Skeletal muscle satellite cell (primary cell): ENCODE data around the gene RPAP3.

Experiments
- H3K27me3 ChIP-seq: 2 replicates; pipeline ENCODE4 v1.7.0; 2013; ENCODE audit warnings: low read length; ENCODE audit not compliant: control insufficient read depth, insufficient read depth
- H3K36me3 ChIP-seq: 2 replicates; pipeline ENCODE4 v1.7.0; 2013; ENCODE audit warnings: mild to moderate bottlenecking, control low read depth, low read length; ENCODE audit not compliant: insufficient read depth
- H3K4me1 ChIP-seq: 2 replicates; pipeline ENCODE4 v1.7.0; 2013; ENCODE audit warnings: low read length; ENCODE audit not compliant: control insufficient read depth, insufficient read depth
- H3K4me2 ChIP-seq: 2 replicates; pipeline ENCODE4 v1.7.0; 2013; ENCODE audit warnings: mild to moderate bottlenecking, low read length
- H3K4me3 ChIP-seq: 2 replicates; pipeline ENCODE4 v1.7.0; 2013; ENCODE audit warnings: low read length
- H3K9ac ChIP-seq: 2 replicates; pipeline ENCODE4 v1.7.0; 2013; ENCODE audit warnings: mild to moderate bottlenecking, low read depth, low read length, moderate library complexity
- H3K9me3 ChIP-seq: replicated peaks from 2 replicates; pipeline ENCODE4 v1.7.0; 2013; ENCODE audit warnings: mild to moderate bottlenecking, control low read depth, low read length

Gene RPAP3

GRCh38 chr12:47612953-47613352 is 92.9 kb downstream of the RPAP3 start:
- no peaks in the 10 kb centered on the region for H3K4me1 ChIP-seq
- no peak overlapping the region for H3K4me3 ChIP-seq
- H3K4me2 ChIP-seq = no peak overlapping the region
- peaks cover 13% of the 10 kb centered on the region for H3K9me3 ChIP-seq
- no peaks in the 10 kb centered on the region for H3K36me3 ChIP-seq
- H3K9ac ChIP-seq = no peak overlapping the region
- H3K27me3 ChIP-seq = no peaks in the 10 kb centered on the region

DNA sequence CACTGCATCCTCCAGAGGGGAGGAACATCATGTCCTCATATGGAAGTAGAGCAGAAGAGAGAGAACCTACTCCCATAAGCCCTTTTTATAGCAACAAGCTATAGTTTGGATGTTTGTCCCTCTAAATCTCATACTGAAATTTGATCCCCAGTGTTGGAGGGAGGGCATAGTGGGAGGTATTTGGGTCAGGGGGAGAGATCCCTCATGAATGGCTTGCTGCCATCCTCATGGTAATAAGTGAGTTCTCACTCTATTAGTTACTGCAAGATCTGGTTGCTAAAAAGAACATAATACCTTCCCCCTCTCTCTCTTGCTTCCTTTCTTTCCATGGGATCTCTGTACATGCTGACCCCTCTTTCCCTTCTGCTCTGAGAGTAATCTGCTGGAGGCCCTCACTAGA is 93.9 kb downstream of the RPAP3 start:
- Histone ChIP-seq H3K9me3 (peaks cover 13% of the 10 kb centered on the region), H3K27me3 (no peaks in the 10 kb centered on the region), H3K4me2 (no peak overlapping the region), H3K4me3 (no peak overlapping the region), H3K4me1 (no peaks in the 10 kb centered on the region), H3K9ac (no peak overlapping the region), H3K36me3 (no peaks in the 10 kb centered on the region)
